Cardiac atrium fibroblast (primary cell): Measurements from ENCODE around the gene GEMIN4. TPM values are rescaled to one million over a fixed set of nuclear protein-coding genes. Genes with fewer than 3 reads are reported as not detected.

Experiments
- total RNA-seq: library from RNA; depleted of rRNA; stranded (reverse); fragments of >200 nt; gene quantifications from 2 replicates; pipeline ENCODE4 v1.2.3, GENCODE V29; 2015

The GEMIN4 gene
- total RNA-seq = 12.6 and 12.8 TPM in 2 replicates

DNA sequence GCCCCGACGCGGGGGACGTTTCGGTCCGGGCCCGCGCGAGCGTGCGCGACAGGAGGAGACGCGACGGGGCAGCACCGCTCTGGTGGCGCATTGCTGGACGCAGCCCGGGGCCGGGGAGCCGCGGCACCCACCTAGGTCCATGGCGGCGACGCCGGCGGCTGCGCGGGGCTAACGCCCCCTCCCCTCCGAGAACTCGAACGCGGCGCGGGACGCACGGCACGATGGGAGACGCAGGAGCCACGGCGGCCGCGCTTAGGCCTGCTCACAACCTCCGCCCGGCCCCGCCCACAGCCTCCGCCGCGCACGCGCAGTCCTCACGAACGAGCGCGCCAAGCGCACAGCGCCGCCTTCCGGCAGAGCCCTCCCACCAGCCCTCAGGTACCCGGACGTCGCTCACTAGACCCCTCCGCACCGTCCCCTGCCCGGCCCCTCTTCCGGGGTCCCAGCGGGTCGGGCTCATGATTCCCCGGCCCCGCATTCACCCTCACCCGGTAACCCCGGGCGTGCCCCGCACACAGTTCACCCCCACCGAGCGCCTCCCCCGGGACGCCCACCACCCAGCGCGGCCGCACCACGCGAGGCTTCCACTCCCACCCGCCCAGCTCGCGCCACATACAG, at the start of gene GEMIN4:
TSS of gene GEMIN4 (minus strand) at position 263 of the 618 bp plus-strand sequence. CDS start at position 141, 122 bp downstream.

DNA sequence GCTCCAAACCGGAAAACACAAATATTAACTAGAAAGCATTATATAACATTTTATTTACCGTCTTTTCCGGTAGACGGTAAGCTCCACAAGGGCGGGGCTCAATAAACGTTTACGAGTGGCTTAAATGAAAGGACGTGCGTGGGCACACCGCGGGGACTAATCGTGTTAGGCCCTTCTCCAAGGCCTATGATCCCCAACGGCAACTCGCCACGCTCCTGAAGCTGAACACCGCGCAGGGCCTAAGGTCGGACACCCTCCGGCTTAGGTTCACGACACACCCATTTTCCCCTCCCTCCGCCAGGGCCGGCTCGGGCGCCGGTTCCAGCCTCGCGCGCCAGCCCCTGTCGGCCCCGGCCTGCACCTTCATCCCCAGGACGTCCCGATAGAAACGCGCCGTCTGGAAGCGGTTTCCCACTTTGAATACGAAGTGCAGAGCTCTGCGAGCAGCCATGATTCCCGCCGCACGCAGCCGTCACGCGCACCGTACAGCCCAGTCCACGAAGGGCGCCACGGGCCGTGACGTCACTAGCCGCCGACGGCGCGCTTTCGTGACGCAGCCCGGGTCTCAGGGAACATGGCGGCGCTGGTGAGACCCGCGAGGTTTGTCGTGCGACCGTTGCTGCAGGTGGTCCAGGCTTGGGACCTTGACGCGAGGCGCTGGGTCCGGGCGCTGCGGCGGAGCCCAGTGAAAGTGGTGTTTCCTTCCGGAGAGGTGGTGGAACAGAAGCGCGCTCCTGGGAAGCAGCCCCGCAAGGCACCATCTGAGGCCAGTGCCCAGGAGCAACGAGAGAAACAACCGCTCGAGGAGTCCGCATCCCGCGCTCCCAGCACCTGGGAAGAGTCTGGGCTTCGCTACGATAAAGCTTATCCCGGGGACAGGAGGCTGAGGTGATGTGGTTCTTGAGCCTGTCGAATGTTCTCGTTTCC, 30.0 kb upstream of the GEMIN4 start, which contains the start of the genes GLOD4 and MRM3:
TSS of gene GLOD4 (minus strand) at position 476 of the 927 bp plus-strand sequence. CDS start at position 451, 25 bp downstream.
TSS of gene MRM3 (plus strand) at position 549 of the 927 bp plus-strand sequence. CDS start at position 575, 26 bp downstream.

GRCh38 chr17:732067-732901, 19.8 kb downstream of the GEMIN4 start, which contains the start of gene TLCD3A:
TLCD3A (plus strand) TSS chr17:732596; CDS start chr17:732648, 52 bp downstream.

Other genes with a start within 250 kb of the GEMIN4 start
- 14.4 and 17.7 TPM in 2 replicates for gene VPS53, start 37.4 kb downstream of the GEMIN4 start, total RNA-seq
- 31.6 and 37.4 TPM in 2 replicates for gene TLCD3A, start 19.7 kb downstream of the GEMIN4 start, total RNA-seq
- gene GLOD4, start 30.0 kb upstream of the GEMIN4 start, total RNA-seq = 36.3 and 58.0 TPM in 2 replicates
- 17.7 and 19.5 TPM in 2 replicates for gene MRM3, start 30.1 kb upstream of the GEMIN4 start, total RNA-seq
- gene NXN, start 227.5 kb upstream of the GEMIN4 start, total RNA-seq = 20.7 and 46.0 TPM in 2 replicates
- gene TIMM22, start 244.9 kb upstream of the GEMIN4 start, total RNA-seq = 13.7 and 17.3 TPM in 2 replicates